ENCODE data around the gene PLAAT1.

Gene PLAAT1

DNA sequence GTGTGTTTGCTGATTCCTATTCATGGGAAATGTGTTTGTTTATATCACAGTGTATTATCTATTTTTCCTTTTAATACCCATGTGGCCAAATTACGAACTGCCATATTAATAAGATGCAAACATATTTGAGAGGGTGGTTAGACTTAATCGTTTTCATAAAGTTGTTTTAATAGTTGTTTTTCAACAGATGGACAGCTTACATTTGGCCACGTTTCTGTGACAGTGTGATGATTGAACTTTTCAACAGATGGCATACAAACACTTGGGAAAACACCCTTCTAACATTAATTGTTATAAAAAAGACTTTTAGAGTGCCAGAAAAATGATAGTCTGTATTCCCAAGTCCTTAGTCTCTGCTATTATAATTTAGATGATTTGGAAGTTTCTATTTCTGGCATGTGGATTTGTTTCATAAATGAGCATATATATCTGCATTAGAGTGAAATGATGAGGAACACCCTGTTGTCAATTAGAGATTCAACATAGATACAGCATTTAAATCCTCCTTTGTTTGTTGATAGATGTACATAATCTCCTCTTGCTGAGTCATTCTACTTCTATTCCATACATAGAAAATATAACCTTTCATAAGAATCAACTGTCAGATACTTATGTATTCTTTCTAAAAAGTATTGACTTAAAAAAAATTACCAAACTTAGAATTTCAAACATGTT is 13.1 kb downstream of the PLAAT1 start:
- no peak for DNase-seq

DNA sequence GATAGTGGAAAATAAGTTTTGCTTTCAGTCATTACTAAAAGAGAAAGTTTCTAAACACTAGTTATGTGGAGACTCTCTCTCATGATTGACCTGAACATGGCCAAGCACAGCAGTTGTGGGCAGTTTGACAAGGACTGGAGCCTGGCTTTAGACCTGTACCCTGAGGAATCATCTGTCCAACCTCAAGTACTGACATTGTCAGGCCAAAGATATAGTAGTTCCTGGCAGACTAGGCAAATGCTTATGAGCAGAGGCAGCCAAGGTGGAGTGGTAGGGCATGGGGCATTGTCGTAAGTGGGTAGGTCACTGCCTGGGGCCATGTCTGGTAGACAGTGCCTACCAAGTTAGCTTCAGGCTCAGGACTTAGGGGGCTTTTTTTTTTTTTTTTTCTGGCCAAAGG is 20.9 kb downstream of the PLAAT1 start:
- DNase-seq = no peak

DNA sequence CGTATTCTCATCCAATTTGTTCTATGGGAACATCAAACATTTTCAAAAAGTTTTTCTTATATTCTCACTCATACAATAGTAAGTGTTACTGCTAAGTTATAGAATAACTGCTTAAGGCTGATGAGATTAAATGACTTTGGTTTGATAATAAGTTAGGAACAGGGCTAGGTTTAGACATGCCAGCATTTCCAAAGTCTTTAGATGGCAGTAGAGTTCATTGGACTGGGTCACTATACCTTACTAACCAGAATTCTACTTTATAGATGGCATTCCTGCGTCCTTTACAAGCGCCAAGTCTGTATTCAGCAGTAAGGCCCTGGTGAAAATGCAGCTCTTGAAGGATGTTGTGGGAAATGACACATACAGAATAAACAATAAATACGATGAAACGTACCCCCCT is 21.7 kb downstream of the PLAAT1 start:
- no peak for DNase-seq

DNA sequence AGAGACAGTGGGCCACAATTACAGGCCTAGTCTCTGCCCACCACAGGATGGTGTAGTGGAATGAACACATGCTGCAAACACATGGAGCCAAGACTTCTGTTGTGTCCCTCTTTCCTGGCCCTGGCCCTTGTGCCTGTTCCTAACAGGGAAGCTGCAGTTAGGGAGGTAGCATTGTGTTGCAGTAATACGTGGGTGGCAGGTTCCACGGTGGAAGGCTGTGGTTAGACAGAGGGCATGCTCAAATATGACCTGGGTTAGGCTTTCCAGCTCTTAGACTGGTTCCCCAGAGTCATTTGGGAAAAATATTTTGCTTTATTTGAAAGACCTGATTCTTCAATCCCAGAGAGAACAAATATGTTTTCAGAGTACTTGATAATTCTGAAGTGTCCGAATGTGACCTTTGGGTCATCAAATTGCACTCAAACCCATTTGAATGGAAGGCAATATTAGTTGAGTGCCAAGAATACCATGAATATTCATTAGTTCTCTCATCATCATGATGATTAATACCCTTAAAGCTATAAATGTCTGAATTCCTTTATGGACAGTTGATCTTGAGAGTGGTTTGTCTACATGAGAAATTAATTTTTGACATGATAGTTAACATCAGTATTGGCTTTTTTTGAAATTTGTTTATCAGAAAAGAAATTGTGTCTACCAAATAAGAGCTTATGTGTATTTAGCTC is 28.5 kb downstream of the PLAAT1 start:
- DNase-seq = no peak

DNA sequence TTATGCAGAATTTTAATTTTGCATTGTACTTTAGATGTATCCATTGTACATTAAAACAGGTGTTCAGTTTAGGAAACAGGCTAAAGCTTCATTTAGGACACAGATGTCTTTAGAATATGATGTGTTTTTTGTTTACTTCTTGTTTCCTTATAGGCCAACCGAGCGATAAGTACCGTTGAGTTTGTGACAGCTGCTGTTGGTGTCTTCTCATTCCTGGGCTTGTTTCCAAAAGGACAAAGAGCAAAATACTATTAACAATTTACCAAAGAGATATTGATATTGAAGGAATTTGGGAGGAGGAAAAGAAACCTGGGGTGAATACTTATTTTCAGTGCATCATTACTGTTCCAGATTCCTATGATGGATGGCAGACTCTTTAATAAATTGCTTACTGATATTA is 29.4 kb downstream of the PLAAT1 start:
- DNase-seq = no peak

DNA sequence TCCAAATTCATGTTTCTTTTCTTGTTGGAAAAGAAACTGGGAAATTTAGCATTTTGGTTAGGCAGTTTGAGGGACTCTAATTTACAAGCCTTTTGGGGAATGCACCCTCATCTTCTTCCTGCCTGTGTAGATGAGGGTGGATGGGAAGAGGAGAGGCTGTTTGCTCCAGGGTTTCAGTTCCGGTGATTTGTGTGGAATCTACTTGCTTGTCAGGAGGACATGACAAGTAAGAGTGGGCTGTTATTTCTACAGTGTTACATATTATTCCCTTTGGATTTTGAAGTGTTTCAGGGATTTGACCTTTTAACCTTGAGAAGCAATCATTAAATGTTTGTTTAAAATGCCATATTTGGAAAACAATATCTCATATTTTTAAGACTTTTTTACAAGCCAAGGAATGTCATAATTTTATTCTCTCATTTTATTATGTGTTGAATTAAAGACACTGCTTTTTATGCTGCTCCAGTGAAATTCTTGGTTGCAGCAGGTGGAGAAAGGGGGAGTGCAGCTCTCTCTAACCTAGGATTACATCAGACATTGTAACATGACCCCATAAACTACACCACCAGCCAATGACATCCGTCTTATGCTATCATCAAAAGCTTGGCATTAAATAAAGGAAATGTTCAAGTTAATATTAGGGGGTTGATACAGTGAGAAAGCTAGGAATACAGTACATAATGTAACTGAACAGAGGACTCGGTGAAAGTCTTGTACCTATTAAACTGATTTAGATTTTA is 30.2 kb downstream of the PLAAT1 start:
- no peak for DNase-seq

- DNase-seq = no peak
These were observed 51.4 kb downstream of the PLAAT1 start for GRCh38 chr3:193292386-193292785.

- DNase-seq = no peak
These were observed 55.0 kb downstream of the PLAAT1 start for GRCh38 chr3:193295985-193296384.

GRCh38 chr3:193297421-193297820 is 56.4 kb downstream of the PLAAT1 start:
- DNase-seq = no peak

- no peak for DNase-seq
These were observed 60.4 kb downstream of the PLAAT1 start for GRCh38 chr3:193301433-193301832.

- no peak for DNase-seq
These were observed 64.3 kb downstream of the PLAAT1 start for GRCh38 chr3:193305356-193305755.

GRCh38 chr3:193310914-193311723 is 70.1 kb downstream of the PLAAT1 start:
- DNase-seq = no peak

- DNase-seq = no peak
These were observed 72.3 kb downstream of the PLAAT1 start for GRCh38 chr3:193313061-193313958.

- no peak for DNase-seq
These were observed 73.1 kb downstream of the PLAAT1 start for GRCh38 chr3:193314161-193314560.

DNA sequence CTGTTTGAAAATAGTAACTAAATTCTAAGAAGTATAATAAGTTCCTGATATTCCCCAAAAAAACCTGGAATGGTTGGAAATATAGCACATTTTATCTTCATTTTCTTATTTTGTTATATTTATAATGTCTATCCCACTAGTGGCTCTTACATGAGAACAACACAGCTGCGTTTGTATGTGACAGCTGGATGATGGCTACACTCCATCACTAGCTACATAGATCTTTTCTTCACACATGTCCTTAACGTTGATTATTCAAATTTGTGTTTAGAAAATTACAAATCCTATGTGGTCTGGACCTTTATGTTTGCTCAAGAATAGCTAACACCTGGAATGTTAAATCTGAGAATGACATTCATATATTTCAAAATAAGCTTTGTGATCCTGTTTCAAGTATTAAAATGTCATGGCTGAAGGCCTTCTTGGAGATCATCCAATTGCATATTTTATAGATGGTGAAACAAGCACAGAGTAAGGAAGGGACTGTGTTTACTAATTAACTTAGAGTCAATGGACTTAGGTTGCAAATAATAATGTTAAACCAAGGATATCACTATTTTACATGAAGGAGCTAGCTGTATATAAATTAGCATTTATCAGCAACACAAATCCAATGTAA is 76.8 kb downstream of the PLAAT1 start:
- DNase-seq = no peak

All from stimulated activated CD4-positive, alpha-beta T cell treated with anti-CD3 and anti-CD28 coated beads, Interleukin-4, amount 100 ng/mL, for 1 hour (primary cell).